ENCODE results near the gene PRR12. TPM values are rescaled to one million over a fixed set of nuclear protein-coding genes. Genes with fewer than 3 reads are reported as not detected.
A peak's percentile ranks its signal among the peaks of the same experiment; 100 is the strongest.

PRR12 gene
- total RNA-seq, 2 donors from 2014 or later, result 23.9 to 24.6 TPM

DNA sequence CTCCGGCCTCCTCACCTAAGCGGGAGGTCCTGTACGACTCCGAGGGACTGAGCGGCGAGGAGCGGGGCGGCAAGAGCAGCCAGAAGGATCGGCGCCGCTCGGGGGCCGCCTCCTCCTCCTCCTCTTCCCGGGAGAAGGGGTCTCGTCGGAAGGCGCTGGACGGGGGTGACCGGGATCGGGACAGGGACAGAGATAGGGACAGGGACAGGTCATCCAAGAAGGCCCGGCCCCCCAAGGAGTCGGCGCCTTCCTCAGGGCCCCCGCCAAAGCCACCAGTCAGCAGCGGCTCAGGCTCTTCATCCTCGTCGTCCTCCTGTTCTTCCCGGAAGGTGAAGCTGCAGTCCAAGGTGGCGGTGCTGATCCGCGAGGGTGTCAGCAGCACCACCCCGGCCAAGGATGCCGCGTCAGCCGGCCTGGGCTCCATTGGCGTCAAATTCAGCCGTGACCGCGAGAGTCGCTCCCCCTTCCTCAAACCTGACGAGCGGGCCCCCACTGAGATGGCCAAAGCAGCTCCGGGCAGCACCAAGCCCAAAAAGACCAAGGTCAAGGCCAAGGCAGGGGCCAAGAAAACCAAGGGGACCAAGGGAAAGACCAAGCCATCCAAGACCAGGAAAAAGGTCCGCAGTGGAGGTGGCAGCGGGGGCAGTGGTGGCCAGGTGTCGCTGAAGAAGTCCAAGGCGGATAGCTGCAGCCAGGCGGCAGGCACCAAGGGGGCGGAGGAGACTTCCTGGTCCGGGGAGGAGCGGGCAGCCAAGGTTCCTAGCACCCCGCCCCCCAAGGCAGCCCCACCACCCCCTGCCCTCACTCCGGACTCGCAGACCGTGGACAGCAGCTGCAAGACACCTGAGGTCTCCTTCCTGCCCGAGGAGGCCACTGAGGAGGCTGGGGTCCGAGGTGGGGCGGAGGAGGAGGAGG lies 61.8 kb downstream of the PRR12 start:
- no peak for ATAC-seq (replicated peaks in 1 of 2)
- H3K36me3 Mint-ChIP-seq (ENCODE audit: insufficient read depth in 2 of 2), result peaks cover 6 to 8% of the 10 kb centered on the region in 2 donors
- DNase-seq, result no peak
- peaks cover 4% of the 10 kb centered on the region for H3K4me1 Mint-ChIP-seq (ENCODE audit: low read depth)
- H3K27ac Mint-ChIP-seq, result no peak overlapping the region
- H3K9me3 Mint-ChIP-seq, result no peaks in the 10 kb centered on the region
- no peaks in the 10 kb centered on the region for H3K27me3 Mint-ChIP-seq (ENCODE audit: low read depth)
- H3K4me3 Mint-ChIP-seq, result no peak overlapping the region

DNA sequence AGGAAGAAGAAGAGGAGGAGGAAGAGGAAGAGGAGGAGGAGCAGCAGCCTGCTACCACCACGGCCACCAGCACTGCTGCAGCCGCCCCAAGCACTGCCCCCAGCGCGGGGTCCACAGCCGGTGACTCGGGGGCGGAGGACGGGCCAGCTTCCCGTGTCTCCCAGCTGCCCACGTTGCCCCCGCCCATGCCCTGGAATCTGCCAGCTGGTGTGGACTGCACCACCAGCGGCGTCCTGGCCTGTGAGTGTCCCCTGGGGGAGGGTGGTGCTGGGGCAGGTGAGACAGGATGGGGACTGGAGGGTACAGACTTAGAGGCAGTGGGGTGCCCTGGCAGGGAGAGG lies 62.5 kb downstream of the PRR12 start:
- Mint-ChIP-seq H3K27ac (no peak overlapping the region), H3K9me3 (no peaks in the 10 kb centered on the region), H3K4me1 (ENCODE audit: low read depth) (peaks cover 4% of the 10 kb centered on the region), H3K27me3 (ENCODE audit: low read depth) (no peaks in the 10 kb centered on the region), H3K36me3 (ENCODE audit: insufficient read depth in 2 of 2) (peaks cover 6 to 8% of the 10 kb centered on the region in 2 donors), H3K4me3 (no peak overlapping the region)
- no peak for DNase-seq
- no peak for ATAC-seq (replicated peaks in 1 of 2)

DNA sequence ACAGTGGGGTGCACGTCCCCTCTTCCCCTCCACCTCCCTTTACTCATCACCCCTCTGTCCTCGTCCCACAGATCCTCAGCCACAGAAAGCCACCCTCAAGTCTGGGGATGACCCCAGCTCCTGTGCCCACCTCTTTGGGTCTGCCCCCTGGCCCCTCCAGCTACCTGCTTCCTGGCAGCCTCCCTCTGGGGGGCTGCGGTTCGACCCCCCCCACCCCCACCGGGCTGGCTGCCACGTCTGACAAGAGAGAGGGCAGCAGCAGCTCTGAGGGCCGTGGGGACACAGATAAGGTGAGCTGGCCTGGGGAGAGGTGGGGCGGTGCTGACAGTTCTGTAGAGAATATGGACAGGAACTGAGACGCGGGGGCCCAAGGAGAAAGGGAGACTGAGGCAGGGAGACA lies 63.6 kb downstream of the PRR12 start:
- H3K36me3 Mint-ChIP-seq (ENCODE audit: insufficient read depth in 2 of 2), result peaks cover 6 to 8% of the 10 kb centered on the region in 2 donors
- no peaks in the 10 kb centered on the region for H3K9me3 Mint-ChIP-seq
- H3K4me3 Mint-ChIP-seq, result no peak overlapping the region
- ATAC-seq (replicated peaks in 1 of 2) (no peak), DNase-seq (no peak)
- H3K27me3 Mint-ChIP-seq (ENCODE audit: low read depth), result no peaks in the 10 kb centered on the region
- H3K4me1 Mint-ChIP-seq (ENCODE audit: low read depth), result peaks cover 4% of the 10 kb centered on the region
- H3K27ac Mint-ChIP-seq, result no peak overlapping the region

DNA sequence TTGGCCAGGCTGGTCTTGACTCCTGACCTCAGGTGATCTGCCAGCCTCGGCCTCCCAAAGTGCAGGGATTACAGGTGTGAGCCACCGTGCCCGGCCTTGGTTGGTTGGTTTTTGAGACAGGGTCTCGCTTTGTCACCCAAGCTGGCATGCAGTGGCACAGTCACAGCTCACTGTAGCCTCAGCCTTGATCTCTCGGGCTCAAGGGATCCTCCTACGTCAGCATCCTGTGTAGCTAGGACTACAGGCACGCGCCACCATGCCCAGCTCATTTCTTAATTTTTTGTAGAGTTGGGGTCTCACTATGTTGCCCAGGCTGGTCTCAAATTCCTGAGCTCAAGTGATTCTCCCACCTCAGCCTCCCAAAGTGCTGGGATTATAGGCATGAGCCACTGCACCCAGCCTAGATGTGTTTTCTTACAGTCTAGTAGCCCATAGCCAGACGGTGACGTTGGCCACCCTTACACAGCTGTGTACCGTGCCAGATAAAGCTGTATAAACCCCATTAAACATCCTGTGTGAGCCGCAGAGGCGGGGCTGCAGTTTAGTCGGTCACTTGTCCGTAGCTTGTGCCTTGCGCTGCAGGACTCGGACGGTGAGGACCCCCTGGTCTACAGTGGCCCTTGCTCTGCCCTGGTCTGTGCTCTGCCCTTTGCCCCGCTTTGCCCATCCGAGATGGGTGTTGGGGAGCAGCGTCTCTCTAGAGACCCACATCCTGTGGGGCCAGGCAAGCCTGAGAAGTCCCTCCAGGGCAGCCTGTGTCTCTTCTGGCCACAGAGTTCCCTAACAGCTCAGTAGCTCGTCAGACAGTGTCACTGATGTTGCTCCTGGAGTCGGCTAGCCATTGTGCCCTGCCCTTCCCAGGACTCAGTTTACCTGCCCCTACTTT lies 64.8 kb downstream of the PRR12 start:
- Mint-ChIP-seq H3K27ac (no peak overlapping the region), H3K4me1 (ENCODE audit: low read depth) (peaks cover 4% of the 10 kb centered on the region), H3K9me3 (no peaks in the 10 kb centered on the region), H3K36me3 (ENCODE audit: insufficient read depth in 2 of 2) (peaks cover 7 to 9% of the 10 kb centered on the region in 2 donors), H3K4me3 (no peak overlapping the region), H3K27me3 (ENCODE audit: low read depth) (no peaks in the 10 kb centered on the region)
- DNase-seq (no peak), ATAC-seq (replicated peaks in 1 of 2) (no peak)

DNA sequence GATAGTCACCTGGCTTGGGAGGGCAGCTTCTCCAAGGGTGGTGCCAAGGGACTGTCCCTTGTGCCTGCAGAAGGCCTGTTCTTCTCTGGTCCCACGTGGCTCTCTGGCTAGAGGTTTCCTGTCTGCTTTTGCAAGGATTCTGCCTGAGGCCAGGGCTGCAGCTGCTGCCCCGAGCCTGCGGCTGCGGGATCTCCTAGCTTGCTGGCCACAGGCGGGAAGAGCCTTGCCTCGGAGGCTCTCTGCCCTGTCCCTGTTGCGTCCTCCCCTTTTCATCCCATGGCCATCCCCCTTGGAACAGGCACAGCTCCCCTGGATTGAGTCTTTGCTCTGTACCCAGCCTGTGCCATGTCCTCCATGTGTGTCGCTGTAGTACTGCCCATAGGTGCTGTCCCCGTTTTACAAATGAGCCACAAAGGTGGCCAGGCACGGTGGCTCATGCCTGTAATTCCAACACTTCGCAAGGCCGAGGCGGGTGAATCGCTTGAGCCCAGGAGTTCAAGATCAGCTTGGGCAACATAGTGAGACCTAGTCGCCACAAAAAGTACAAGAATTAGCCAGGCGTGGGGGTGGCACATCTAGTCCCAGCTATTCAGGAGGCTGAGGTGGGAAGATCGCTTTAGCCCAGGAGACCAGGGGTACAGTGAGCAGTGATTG lies 65.6 kb downstream of the PRR12 start:
- DNase-seq (no peak), ATAC-seq (replicated peaks in 1 of 2) (no peak)
- no peaks in the 10 kb centered on the region for H3K27me3 Mint-ChIP-seq (ENCODE audit: low read depth)
- H3K4me3 Mint-ChIP-seq, result no peak overlapping the region
- no peak overlapping the region for H3K27ac Mint-ChIP-seq
- H3K36me3 Mint-ChIP-seq (ENCODE audit: insufficient read depth in 2 of 2), result peaks cover 7 to 8% of the 10 kb centered on the region in 2 donors
- H3K4me1 Mint-ChIP-seq (ENCODE audit: low read depth), result peaks cover 4% of the 10 kb centered on the region
- H3K9me3 Mint-ChIP-seq, result no peaks in the 10 kb centered on the region

DNA sequence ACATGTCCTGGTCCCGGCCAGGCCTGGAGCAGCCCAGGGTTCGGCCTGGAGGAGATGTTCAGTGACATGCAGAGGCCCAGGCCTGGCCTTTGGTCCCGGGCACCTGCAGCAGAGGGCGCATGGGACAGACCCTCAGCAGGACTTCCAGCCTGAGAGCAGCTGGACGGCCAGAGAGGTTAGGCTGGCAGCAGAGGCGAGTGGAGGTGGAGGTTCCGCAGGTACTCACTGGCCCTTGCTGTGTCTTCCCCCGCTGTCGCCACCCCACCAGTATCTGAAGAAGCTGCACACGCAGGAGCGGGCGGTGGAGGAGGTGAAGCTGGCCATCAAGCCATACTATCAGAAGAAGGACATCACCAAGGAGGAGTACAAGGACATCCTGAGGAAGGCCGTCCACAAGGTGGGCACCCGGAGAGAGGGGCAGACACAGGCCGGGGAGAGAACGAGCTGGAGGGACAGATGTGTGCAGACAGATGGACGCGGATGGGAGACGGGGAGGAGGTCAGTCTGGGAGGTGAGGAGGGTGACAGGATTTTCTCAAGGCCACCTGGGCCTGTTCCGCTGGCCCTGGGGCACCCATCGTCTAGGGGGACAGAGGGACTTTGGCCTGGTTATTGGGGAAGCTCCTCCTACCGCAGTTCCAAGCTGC lies 66.6 kb downstream of the PRR12 start:
- Mint-ChIP-seq H3K4me3 (no peak overlapping the region), H3K27ac (no peak overlapping the region), H3K9me3 (no peaks in the 10 kb centered on the region), H3K27me3 (ENCODE audit: low read depth) (no peaks in the 10 kb centered on the region), H3K4me1 (ENCODE audit: low read depth) (peaks cover 6% of the 10 kb centered on the region), H3K36me3 (ENCODE audit: insufficient read depth in 2 of 2) (peaks cover 7 to 8% of the 10 kb centered on the region in 2 donors)
- no peak for DNase-seq
- ATAC-seq (replicated peaks in 1 of 2), result no peak

DNA sequence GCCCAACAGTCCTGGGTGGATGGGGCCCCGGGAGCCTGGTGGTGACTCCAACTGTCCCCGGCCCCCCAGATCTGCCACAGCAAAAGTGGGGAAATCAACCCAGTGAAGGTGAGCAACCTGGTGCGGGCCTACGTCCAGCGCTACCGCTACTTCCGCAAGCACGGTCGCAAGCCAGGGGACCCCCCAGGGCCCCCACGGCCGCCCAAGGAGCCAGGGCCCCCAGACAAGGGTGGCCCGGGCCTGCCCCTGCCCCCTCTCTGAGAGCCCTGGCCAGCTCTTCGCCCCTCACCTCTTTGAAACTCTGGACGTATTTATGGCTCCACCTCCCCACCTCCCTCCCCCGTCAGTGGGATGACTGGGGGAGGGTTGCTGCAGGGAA lies 67.1 kb downstream of the PRR12 start:
- DNase-seq (no peak), ATAC-seq (replicated peaks in 1 of 2) (no peak)
- H3K27me3 Mint-ChIP-seq (ENCODE audit: low read depth), result no peaks in the 10 kb centered on the region
- H3K9me3 Mint-ChIP-seq, result no peaks in the 10 kb centered on the region
- H3K4me3 Mint-ChIP-seq, result no peak overlapping the region
- H3K36me3 Mint-ChIP-seq (ENCODE audit: insufficient read depth in 2 of 2), result peaks cover 7 to 8% of the 10 kb centered on the region in 2 donors
- H3K4me1 Mint-ChIP-seq (ENCODE audit: low read depth), result peaks cover 11% of the 10 kb centered on the region
- no peak overlapping the region for H3K27ac Mint-ChIP-seq

DNA sequence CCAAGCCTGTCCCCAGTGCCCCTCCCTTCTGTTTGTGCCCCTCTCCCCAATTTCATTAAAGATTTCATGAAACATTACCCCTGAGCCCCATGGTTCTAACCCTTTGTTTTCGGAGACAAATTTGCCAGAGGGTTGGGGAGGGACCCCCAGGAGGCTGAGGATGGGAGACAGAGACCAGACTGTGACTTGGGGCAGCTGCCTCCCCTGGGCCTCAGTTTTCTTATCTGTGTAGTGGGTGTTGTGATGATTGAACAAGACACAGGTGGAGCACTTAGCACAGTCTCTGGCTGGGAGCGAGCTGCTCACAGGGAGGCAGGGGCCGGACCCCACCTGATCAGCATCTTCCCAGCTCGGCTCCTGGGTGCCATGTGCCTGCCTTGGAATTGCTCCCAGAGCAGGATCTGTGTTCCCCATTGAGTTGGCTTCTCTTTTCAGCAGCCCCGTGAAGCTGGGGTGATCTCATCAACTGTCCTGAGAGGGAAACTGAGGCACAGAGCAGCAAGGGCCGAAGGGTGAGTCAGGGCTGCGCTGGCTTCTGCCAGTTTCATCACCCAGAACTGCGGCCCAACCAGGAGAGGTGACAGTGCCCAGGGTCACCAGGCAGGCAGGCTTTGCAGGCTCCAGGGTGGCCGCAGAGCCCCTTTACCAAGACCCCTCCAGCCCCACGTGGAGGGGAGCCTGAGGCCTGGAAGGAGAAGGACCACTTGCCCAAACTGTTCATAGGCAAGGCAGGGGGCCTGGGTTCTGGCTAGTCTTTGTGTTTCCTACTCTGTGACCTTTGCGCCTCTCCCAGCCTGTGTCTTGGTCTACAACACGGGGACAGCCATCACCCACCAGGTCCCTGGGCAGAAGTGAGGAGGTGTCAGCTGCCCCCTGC lies 67.8 kb downstream of the PRR12 start:
- no peak overlapping the region for H3K27ac Mint-ChIP-seq
- no peaks in the 10 kb centered on the region for H3K27me3 Mint-ChIP-seq (ENCODE audit: low read depth)
- no peaks in the 10 kb centered on the region for H3K9me3 Mint-ChIP-seq
- DNase-seq, result no peak
- peaks cover 17% of the 10 kb centered on the region for H3K4me1 Mint-ChIP-seq (ENCODE audit: low read depth)
- H3K4me3 Mint-ChIP-seq, result no peak overlapping the region
- ATAC-seq (replicated peaks in 1 of 2), result no peak
- H3K36me3 Mint-ChIP-seq (ENCODE audit: insufficient read depth in 2 of 2), result peaks cover 7 to 8% of the 10 kb centered on the region in 2 donors

DNA sequence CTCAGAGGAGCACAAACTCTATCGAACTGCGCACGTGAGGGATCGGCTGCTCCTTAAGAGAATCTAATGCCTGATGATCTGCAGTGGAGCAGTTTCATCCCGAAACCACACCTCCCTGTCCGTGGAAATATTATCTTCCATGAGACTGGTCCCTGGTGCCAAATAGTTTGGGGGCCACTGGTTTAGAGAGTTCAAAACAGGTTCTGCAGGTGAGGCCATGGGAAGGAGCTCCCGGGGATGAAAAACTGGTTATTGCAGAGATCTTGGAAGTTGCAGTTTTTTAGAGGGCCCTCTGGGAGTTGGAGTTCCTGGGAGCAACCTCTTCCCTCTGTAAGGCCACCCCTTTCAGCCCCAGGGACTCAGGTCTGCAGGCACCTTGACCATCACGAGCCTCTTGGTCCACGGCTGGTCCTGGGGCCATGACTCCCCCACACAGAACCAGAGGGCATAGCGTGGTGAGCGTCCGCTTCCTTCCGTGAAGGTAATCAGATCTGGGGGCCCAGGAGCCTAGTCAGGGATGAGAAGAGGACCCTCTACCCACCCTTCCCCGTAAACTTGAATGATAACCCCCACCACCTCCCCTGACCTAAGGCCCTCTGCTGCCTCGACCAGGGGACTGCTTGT lies 69.5 kb downstream of the PRR12 start:
- Mint-ChIP-seq H3K27me3 (ENCODE audit: low read depth) (no peaks in the 10 kb centered on the region), H3K4me1 (ENCODE audit: low read depth) (peaks cover 24% of the 10 kb centered on the region), H3K27ac (no peak overlapping the region), H3K36me3 (ENCODE audit: insufficient read depth in 2 of 2) (peaks cover 5 to 13% of the 10 kb centered on the region in 2 donors), H3K9me3 (no peaks in the 10 kb centered on the region), H3K4me3 (no peak overlapping the region)
- no peak for DNase-seq
- ATAC-seq (replicated peaks in 1 of 2), result no peak

DNA sequence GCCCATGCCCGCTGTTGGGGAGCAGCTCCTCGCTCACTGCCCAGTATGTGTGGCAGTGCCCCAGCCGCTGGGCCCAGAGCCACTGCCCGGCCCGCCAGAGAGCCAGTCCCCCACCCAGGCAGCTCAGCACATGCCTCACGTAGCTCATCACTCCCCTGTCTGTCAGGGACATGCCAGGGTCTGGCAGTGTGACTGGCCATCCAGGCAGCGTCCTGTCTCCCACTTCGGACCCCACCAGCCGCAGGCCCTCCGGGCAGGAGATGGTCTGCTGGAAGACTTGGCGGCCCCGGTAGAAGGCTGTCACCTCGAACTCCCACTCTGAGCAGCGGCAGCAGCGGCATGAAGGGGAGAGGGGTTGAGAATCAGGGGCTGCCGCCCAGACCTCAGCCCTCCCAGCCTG lies 71.0 kb downstream of the PRR12 start:
- DNase-seq, result no peak
- peaks cover 4 to 15% of the 10 kb centered on the region in 2 donors for H3K36me3 Mint-ChIP-seq (ENCODE audit: insufficient read depth in 2 of 2)
- peaks cover 33% of the 10 kb centered on the region for H3K4me1 Mint-ChIP-seq (ENCODE audit: low read depth)
- no peaks in the 10 kb centered on the region for H3K9me3 Mint-ChIP-seq
- no peak overlapping the region for H3K27ac Mint-ChIP-seq
- no peak for ATAC-seq (replicated peaks in 1 of 2)
- H3K4me3 Mint-ChIP-seq, result no peak overlapping the region
- no peaks in the 10 kb centered on the region for H3K27me3 Mint-ChIP-seq (ENCODE audit: low read depth)

DNA sequence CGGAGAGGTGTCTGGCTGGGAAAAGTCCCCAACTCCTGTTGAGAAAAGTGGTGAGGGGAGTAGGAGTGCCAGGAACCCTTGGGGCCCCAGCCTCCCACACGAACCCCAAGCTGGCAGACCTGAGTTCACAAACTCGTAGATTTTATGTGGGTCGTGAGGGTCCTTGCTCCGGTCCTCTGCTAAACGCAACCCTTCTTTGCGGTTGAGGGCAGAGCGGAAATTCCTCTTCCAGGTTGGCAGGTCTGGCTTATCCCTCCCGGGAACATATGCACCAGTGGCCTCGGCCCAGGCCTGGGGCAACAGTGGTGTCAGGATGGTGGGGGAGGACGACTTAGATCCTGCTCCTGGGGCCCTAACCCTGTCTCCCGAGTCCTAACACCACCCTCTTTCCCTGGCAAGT lies 72.2 kb downstream of the PRR12 start:
- no peak for ATAC-seq (replicated peaks in 1 of 2)
- Mint-ChIP-seq H3K27me3 (ENCODE audit: low read depth) (no peaks in the 10 kb centered on the region), H3K4me1 (ENCODE audit: low read depth) (peaks cover 40% of the 10 kb centered on the region), H3K4me3 (peak overlapping the region; percentile 95 to 98), H3K27ac (peak overlapping the region; percentile 91), H3K9me3 (no peaks in the 10 kb centered on the region), H3K36me3 (ENCODE audit: insufficient read depth in 2 of 2) (peaks cover 2 to 12% of the 10 kb centered on the region in 2 donors)
- DNase-seq, result no peak

Data from activated T-cell treated with anti-CD3 and anti-CD28 coated beads, Interleukin-2, amount 50 U/mL, for 72 hours (primary cell).